Middle frontal gyrus (tissue), 1 donor: ENCODE data around the gene TSPAN3.

ENCODE experiments used
- DNase-seq: peaks from one replicate; pipeline ENCODE4 v3.0.0-alpha.2; 2015; ENCODE audit warnings: low spot score; ENCODE audit errors: extremely low spot score

The TSPAN3 gene

GRCh38 chr15:77023576-77024272, 47.2 kb downstream of the TSPAN3 start:
- no peak for DNase-seq

- DNase-seq = no peak
These were observed 48.0 kb downstream of the TSPAN3 start for GRCh38 chr15:77022646-77023575.

GRCh38 chr15:77021803-77022381, 49.0 kb downstream of the TSPAN3 start:
- no peak for DNase-seq

DNA sequence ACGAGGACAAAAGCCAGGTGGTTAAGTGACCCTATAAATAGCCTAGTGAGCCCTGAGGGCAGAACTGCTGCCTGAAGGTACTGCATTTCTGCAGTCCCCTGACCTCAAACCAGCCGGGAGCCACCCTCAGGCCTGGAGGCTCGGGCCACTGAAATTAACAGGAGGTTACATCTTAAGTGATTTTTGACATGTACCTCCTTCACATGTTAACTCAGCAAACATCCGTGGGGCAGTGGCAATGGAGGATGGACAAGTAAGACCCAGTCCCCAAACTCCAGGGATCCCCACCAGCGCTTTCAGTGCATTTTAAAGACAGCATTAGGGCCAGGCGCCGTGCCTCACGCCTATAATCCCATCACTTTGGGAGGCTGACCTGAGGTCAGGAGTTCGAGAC, 49.8 kb downstream of the TSPAN3 start:
- DNase-seq = no peak

GRCh38 chr15:77020348-77021087, 50.4 kb downstream of the TSPAN3 start:
- DNase-seq = no peak

- DNase-seq = no peak
These were observed 51.2 kb downstream of the TSPAN3 start for GRCh38 chr15:77019521-77020331.

DNA sequence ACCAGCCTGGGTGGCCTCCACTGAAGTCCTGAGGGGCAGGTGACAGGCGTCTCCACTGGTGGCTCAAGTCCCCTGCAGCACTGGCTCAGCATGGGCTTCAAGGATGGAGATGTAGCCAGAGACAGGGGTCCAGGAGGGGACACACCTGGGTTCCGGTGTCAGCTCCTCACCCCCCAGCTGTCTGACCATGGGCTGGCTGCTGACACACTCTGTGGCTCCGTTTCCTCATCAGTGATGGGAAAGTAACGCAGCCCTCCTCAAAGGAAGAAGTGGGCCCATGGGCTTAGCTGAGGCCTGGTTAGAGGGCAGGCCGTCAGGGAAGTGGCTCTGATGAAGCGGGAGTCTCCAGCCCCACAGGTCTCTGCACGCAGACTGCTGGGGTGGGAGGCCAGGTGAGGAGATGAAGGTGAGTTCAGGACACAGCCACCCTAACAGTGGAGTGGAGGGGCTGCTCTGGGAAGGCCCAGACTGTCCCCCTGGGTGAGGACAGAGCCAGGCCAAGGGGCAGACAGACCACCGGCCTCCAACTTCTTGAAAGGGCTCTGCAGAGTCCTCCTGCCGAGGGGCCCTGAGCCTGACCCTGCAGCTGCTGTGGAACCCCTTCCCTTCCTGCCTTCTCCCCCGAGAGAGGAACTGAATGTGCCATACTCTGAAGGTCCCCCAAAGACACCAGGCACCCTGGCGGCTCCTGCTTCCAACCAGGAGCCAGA, 52.0 kb downstream of the TSPAN3 start:
- no peak for DNase-seq

- DNase-seq = no peak
These were observed 52.9 kb downstream of the TSPAN3 start for GRCh38 chr15:77017761-77018720.

DNA sequence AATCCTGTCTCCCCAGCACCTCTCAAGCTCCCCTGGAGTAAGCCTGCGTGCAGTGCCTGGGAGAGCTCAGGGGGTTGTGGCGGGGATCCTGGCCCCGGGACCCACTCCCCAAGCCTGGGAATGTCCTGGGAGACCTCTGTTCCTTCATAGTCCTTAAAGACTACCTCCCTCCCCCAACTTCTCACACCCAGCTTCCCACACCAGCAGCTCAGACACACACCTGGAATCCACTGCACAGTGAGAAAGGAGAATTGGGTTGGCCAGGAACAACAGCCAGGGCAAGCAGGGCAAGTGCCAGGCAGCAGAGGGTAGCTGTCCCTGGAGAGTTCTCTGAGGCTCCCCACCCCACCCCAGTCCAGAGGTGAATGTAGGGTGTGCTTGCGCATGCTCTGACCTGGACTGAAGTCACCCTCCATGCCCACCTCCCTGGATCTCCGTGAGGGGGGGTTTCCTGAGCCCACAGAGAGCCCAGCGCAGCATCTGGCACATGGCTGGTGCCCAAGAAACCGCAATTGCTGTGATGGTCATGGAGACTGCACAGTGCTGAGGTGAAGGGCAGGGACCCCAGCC, 53.7 kb downstream of the TSPAN3 start:
- DNase-seq = no peak

DNA sequence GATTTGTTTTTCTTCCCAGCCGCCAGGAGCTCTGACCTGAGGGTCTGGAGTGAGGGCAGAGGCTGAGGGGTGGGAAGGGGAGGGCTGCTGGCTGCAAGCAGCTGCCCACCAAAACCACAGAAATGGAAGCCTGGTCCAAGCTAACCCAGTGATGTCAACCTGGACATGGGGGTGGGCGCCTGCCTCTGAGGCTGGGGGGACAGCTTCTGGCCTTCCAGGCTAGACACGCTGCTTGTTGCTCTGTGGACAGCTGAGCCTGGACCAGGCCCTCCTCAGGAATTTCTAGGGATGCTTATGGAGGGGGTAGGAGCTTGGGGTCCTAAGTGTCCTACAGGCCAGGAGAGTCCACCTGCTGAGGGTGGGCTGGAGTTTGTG, 54.6 kb downstream of the TSPAN3 start:
- DNase-seq = no peak

GRCh38 chr15:77015646-77016320, 55.1 kb downstream of the TSPAN3 start:
- DNase-seq = no peak

DNA sequence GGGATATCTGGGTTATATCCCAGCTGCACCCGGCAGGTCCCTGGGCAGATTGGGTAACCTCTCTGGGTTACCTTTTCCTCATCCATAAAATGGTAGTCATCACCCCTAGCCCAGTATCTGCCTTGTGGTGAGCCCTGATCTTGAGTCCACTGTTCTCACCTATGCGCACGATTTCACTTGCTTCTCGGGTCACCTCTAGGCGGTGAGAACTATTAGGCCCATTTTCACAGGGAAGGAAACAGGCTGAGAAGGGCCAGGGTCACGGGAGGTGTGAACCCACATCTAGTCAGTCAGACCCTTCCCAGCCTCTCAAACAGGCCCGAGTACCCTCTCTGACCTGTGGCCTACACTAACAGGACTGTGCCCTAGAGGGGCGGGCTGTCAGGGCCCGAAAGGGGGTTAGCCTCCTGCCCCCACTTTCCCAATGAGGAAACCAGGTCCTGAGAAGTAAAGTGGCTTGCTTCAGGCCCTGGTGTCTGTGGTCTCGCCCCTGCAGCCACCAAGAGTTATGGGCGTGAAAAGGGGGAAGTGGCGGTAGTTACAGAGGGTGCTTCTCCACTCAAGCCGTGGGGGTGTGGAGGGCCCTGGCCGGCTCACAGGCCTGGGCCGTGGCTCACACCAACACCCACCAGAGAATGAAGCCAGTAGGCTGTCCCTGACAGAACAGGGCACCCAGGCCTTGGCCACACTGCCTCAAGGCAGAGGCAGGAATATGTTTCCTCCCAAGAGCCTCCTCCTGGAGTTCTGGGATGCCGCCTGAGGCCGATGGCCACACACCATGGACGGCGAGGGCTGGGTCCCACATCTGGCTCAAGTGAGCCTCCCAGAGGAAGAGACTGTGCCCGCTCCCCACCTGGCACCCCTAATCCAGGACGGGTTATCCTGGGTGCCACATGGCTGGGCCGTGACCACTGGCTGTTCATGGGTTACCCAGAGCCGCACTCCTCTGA, 56.5 kb downstream of the TSPAN3 start:
- DNase-seq = no peak

DNA sequence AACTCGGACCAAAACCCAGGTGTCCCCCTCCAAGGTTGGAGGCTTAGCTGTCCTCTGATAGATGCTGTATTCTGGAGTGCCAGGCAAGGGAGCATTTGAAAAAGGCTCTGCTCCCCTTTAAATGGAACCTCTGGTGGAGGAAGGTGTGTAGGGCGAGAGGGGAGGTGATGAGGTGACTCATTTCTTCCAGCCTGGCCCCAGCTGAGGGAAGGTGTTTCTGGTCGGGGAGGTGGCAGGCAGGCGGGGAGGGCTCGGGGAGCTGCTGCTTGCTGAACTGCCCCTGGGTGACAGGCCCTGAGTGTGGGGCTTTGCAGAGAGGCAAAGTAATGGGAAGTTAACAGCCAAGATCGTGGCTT, 57.2 kb downstream of the TSPAN3 start:
- no peak for DNase-seq

DNA sequence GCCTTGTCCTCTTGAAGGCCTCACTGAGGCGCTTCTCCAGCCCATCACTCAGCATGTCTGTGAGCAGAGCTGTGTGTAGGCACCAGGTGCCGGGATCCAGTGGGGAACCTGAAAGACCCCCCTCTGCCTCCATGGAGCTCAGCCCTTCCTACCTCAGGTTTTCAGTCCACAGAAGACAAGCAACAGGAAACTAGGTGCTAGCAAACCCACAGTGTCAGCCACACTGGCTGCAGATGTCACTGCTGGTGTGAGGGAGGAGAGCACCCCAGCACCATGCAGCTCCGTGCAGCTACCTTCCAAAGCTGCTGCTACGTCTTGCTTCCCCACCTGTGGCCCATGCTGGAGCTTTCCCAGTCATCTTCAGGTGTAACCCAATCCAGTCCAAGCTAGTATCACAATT, 58.0 kb downstream of the TSPAN3 start:
- DNase-seq = no peak

DNA sequence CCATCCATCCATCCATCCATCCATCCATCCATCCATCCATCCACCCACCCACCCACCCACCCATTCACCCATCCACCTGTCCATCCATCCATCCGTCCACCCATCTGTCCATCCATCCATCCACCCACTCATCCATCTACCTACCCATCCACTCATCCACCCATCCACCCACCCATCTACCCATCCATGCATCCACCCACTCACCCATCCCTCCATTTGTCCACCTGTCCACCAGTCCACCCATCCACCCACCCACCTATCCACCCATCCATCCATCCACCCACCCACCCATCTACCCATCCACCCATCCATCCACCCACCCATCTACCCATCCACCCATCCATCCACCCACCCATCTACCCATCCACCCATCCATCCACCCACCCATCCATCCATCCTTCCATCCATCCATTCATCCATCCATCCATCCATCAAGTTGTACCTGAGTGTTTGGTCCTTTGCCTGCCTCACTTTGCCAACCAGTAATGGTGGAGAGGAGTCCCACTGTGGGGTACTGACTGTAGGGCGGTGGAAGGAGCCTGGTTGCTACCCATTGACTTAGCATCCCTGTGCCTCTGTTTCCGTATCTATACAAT, 58.7 kb downstream of the TSPAN3 start:
- DNase-seq = no peak

DNA sequence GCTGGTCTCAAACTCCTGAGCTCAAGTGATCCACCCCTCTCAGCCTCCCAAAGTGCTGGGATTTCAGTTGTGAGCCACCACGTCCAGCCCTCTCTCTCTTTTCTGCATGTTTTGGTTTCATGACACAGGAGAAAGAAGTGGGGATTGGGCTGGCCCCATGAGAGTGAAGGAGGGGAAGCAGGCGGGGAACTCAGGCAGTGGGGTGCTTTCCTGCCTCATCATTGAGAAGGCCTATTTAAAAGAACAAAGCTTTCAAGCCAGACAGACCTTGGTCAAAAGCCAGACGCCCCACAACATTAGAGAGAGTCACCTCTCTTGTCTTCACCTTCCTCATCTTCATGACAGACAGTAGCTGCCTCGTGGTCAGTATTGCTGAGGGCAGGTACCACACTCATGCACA, 60.1 kb downstream of the TSPAN3 start:
- no peak for DNase-seq

GRCh38 chr15:77010312-77010686, 60.6 kb downstream of the TSPAN3 start:
- DNase-seq = no peak
